BLaER1 (cell line): ENCODE data around the gene CEMIP2.
A peak's percentile ranks its signal among the peaks of the same experiment; 100 is the strongest.
"Not testable (repeated sequence)": the region's sequence is repeated elsewhere in the genome, so short reads cannot be mapped to it uniquely, and the experiment has no call there.

ENCODE experiments used
- H3K27ac ChIP-seq: shearing (Covaris generic); formaldehyde crosslinking; 2 replicates; pipeline ENCODE4 v1.8.1; 2022
- H3K27me3 ChIP-seq: shearing (Covaris generic); formaldehyde crosslinking; 2 replicates; pipeline ENCODE4 v1.8.1; 2022
- H3K36me3 ChIP-seq: shearing (Covaris generic); formaldehyde crosslinking; 2 replicates; pipeline ENCODE4 v1.8.1; 2022
- H3K4me1 ChIP-seq: shearing (Covaris generic); formaldehyde crosslinking; 2 replicates; pipeline ENCODE4 v1.8.1; 2022
- H3K4me2 ChIP-seq: shearing (Covaris generic); formaldehyde crosslinking; 2 replicates; pipeline ENCODE4 v1.8.1; 2022
- H3K4me3 ChIP-seq: shearing (Covaris generic); formaldehyde crosslinking; 2 replicates; pipeline ENCODE4 v1.8.1; 2022
- H3K9ac ChIP-seq: shearing (Covaris generic); formaldehyde crosslinking; 2 replicates; pipeline ENCODE4 v1.8.1; 2022
- H3K9me3 ChIP-seq: shearing (Covaris generic); formaldehyde crosslinking; 2 replicates; pipeline ENCODE4 v1.8.1; 2022
- H4K20me1 ChIP-seq: shearing (Covaris generic); formaldehyde crosslinking; 2 replicates; pipeline ENCODE4 v1.8.1; 2022
- Cebpa-rat ChIP-seq: shearing (Covaris generic); IDR thresholded peaks from 2 replicates; pipeline ENCODE4 v1.8.1; 2022

CEMIP2 gene, protein sequence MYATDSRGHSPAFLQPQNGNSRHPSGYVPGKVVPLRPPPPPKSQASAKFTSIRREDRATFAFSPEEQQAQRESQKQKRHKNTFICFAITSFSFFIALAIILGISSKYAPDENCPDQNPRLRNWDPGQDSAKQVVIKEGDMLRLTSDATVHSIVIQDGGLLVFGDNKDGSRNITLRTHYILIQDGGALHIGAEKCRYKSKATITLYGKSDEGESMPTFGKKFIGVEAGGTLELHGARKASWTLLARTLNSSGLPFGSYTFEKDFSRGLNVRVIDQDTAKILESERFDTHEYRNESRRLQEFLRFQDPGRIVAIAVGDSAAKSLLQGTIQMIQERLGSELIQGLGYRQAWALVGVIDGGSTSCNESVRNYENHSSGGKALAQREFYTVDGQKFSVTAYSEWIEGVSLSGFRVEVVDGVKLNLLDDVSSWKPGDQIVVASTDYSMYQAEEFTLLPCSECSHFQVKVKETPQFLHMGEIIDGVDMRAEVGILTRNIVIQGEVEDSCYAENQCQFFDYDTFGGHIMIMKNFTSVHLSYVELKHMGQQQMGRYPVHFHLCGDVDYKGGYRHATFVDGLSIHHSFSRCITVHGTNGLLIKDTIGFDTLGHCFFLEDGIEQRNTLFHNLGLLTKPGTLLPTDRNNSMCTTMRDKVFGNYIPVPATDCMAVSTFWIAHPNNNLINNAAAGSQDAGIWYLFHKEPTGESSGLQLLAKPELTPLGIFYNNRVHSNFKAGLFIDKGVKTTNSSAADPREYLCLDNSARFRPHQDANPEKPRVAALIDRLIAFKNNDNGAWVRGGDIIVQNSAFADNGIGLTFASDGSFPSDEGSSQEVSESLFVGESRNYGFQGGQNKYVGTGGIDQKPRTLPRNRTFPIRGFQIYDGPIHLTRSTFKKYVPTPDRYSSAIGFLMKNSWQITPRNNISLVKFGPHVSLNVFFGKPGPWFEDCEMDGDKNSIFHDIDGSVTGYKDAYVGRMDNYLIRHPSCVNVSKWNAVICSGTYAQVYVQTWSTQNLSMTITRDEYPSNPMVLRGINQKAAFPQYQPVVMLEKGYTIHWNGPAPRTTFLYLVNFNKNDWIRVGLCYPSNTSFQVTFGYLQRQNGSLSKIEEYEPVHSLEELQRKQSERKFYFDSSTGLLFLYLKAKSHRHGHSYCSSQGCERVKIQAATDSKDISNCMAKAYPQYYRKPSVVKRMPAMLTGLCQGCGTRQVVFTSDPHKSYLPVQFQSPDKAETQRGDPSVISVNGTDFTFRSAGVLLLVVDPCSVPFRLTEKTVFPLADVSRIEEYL (N-terminal part only)

DNA sequence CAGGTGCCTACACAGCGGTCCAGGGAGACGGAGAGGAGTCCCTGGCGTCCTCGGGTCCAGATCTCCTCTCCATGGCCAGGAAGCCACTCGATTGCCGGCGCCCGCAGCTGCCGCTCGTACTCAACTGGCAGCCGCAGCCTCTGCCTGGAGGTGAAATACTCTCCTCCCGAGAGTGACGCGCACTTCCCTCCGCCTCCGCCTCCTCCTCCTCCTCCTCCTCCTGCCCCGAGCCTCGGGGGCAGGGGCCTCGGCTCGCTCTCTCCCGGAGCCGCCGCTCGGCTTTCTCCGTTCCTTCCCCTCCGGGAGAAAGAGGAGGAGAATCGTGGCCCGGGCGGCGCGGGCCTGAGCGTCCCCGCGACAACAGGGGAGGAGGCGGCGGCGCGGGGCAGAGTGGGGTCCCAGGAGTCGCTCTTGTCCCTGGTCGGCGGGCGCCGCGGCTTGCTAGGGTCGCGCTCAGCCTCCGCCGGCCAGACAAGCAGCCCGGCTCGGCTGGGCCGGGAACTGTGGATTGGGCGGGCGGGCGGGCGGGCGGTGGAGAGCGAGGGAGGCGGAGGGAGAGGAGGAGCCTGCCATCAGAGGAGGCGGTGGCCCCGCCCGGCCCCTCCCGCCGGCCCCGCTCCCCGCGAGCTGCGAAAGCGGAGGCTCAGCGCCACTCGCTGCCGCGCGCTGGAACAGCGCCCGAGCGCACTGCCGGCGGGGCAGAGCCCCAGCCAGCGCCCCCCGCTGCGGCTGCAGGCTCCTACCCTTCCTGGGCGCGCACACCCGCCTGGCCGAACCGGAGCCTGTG, at the start of gene CEMIP2:
CEMIP2 (minus strand) TSS at position 126 of the 787 bp plus-strand sequence. CDS start 18,140 bp downstream, outside the sequence.
- Histone ChIP-seq H3K36me3 (no peaks in the 10 kb centered on the region), H3K4me3 (peak within 1 kb of the TSS; percentile 78), H4K20me1 (peaks cover 47% of the 10 kb centered on the region), H3K27me3 (no peaks in the 10 kb centered on the region), H3K27ac (peak within 1 kb of the TSS; percentile 89), H3K4me1 (peaks cover 48% of the 10 kb centered on the region), H3K9me3 (no peaks in the 10 kb centered on the region), H3K4me2 (peak within 1 kb of the TSS; percentile 99), H3K9ac (peak within 1 kb of the TSS; percentile 85)
- TF ChIP-seq Cebpa-rat = no peak

DNA sequence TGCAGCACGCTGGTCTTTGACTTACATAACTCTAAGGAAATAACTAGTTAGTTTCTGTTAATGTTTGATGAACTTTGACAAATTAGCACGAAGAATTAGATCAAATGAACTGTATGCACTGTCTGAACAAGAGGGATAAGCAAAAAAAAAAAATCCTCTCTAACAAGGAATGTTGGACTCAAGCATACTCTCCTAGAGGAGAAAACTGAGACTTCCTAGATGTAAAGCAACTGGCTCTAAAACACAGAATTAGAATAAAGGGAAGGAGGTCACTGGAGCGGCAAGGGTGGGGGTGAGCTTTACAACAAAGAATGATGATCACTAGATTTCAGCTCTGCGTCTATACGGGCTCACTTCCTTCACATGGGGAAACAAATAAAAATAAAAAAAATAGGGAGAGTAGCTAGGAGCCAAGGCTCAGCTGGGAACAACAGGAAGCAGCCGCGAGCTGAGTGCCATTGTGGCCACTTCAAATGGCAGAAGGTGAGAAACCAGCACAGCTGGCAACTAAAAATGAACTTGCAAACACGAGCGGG, 48.7 kb upstream of the CEMIP2 start:
- no peak for TF ChIP-seq Cebpa-rat
- Histone ChIP-seq H3K4me1 (peaks cover 24% of the 10 kb centered on the region), H3K36me3 (no peaks in the 10 kb centered on the region), H3K4me3 (no peak overlapping the region), H3K9me3 (no peaks in the 10 kb centered on the region), H3K27ac (no peak overlapping the region), H4K20me1 (no peaks in the 10 kb centered on the region), H3K27me3 (no peaks in the 10 kb centered on the region), H3K9ac (no peak overlapping the region), H3K4me2 (peak overlapping the region; percentile 50)

DNA sequence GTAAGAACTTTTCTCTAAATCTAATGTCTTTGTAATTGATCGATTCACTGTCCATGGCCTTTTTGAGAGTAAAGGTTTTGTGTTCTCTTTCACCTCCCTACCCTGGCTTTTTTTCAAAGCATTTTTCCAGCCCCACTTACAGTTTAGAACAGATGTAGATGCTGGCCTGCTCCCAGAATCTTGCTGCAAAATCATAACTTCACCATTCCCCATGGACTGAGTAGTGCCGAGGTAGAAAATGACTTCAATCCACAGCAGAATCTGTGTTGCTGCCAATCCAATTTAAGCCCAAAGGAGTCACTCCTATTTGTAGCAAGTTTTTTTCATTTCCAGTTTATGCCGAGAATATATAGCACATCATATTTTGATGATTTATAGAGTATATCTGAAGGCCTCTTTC, 46.5 kb upstream of the CEMIP2 start:
- Histone ChIP-seq H3K36me3 (no peaks in the 10 kb centered on the region), H3K4me1 (peaks cover 27% of the 10 kb centered on the region), H4K20me1 (no peaks in the 10 kb centered on the region), H3K4me3 (no peak overlapping the region), H3K9ac (no peak overlapping the region), H3K27me3 (no peaks in the 10 kb centered on the region), H3K4me2 (no peak overlapping the region), H3K27ac (no peak overlapping the region), H3K9me3 (no peaks in the 10 kb centered on the region)
- TF ChIP-seq Cebpa-rat = no peak

- Histone ChIP-seq H3K27ac (no peak overlapping the region), H3K27me3 (no peaks in the 10 kb centered on the region), H3K4me2 (no peak overlapping the region), H3K4me3 (no peak overlapping the region), H3K9me3 (no peaks in the 10 kb centered on the region), H3K4me1 (peaks cover 27% of the 10 kb centered on the region), H3K36me3 (no peaks in the 10 kb centered on the region), H4K20me1 (no peaks in the 10 kb centered on the region), H3K9ac (no peak overlapping the region)
- no peak for TF ChIP-seq Cebpa-rat
Measured at GRCh38 chr9:71814226-71814625, 45.9 kb upstream of the CEMIP2 start.

GRCh38 chr9:71812385-71812784, 44.1 kb upstream of the CEMIP2 start:
- H3K9me3 ChIP-seq = no peaks in the 10 kb centered on the region
- H3K4me3 ChIP-seq = no peak overlapping the region
- no peak for TF ChIP-seq Cebpa-rat
- no peaks in the 10 kb centered on the region for H3K36me3 ChIP-seq
- no peaks in the 10 kb centered on the region for H4K20me1 ChIP-seq
- peak overlapping the region; percentile 67 for H3K4me2 ChIP-seq
- peak overlapping the region; percentile 8; the same call in 1 of the 2 replicates for H3K9ac ChIP-seq
- no peaks in the 10 kb centered on the region for H3K27me3 ChIP-seq
- H3K4me1 ChIP-seq = peaks cover 24% of the 10 kb centered on the region
- peak overlapping the region; percentile 33 for H3K27ac ChIP-seq

DNA sequence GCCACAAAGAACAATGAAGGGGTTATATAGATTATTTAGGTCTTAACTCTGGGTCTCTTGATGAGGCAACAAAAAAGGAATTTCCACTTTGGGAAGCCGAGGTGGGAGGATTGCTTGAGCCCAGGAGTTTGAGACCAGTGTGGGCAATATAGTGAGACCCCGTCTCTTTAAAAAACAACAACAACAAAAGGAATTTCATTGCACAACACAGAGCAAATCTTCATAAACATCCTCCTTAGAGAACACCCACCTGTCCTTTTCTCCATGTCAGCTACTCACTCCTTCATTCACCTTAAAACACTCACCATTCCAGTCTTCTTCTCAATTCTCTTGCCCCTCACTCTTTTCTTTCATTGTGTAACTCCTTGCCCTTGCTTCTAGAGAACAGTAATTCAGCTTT, 39.8 kb upstream of the CEMIP2 start:
- TF ChIP-seq Cebpa-rat = no peak
- Histone ChIP-seq H3K4me1 (peaks cover 23% of the 10 kb centered on the region), H3K9ac (no peak overlapping the region), H3K4me3 (no peak overlapping the region), H3K27ac (no peak overlapping the region), H4K20me1 (no peaks in the 10 kb centered on the region), H3K36me3 (no peaks in the 10 kb centered on the region), H3K27me3 (no peaks in the 10 kb centered on the region), H3K4me2 (no peak overlapping the region), H3K9me3 (no peaks in the 10 kb centered on the region)

DNA sequence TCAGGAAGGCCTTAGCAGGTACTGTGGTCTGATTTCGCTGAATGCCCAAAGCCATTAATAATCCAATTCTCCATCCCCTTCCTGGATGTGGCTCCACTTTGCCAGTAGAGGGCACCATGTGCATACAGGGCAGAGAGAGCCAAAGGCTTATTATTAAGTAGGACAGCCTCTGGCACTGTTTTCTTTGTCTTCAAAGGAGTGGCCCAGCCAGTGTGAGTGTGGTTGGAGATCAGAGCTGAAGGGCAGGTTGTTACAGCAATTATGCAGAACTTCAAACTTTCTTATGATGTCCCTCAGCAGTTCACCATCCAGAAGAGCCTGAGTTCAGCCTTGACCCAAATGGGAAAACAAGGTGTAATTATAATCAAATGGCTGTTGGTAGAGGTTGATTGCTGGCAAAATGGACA, 38.6 kb upstream of the CEMIP2 start:
- H3K27me3 ChIP-seq = no peaks in the 10 kb centered on the region
- H3K27ac ChIP-seq = peak overlapping the region; percentile 5; the same call in 1 of the 2 replicates
- H3K4me2 ChIP-seq = peak overlapping the region; percentile 34; the same call in 1 of the 2 replicates
- TF ChIP-seq Cebpa-rat = no peak
- peaks cover 11% of the 10 kb centered on the region for H3K9me3 ChIP-seq
- H4K20me1 ChIP-seq = no peaks in the 10 kb centered on the region
- no peak overlapping the region for H3K9ac ChIP-seq
- no peak overlapping the region for H3K4me3 ChIP-seq
- no peaks in the 10 kb centered on the region for H3K36me3 ChIP-seq
- peaks cover 14% of the 10 kb centered on the region for H3K4me1 ChIP-seq

DNA sequence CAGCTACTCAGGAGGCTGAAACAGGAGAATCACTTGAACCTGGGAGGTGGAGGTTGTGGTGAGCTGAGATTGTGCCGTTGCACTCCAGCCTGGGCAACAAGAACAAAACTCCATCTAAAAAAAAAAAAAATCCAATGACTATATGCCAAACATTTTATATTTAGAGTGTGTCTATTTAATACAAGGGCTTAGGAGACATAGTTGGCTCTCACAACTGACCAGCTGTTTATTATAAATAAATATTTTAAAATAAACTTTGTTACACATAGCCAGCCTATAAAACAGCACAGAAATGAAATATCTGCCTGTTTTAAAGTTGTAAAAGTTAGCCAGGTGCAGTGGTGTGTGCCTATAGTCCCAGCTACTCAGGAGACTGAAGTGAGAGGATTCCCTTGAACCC, 36.8 kb upstream of the CEMIP2 start:
- not testable (repeated sequence) for H3K9ac ChIP-seq, H4K20me1 ChIP-seq, H3K4me3 ChIP-seq, H3K27me3 ChIP-seq, H3K4me2 ChIP-seq, H3K36me3 ChIP-seq, H3K27ac ChIP-seq
- Histone ChIP-seq H3K4me1 (peaks cover 11% of the 10 kb centered on the region), H3K9me3 (peaks cover 14% of the 10 kb centered on the region)

GRCh38 chr9:71801826-71802225, 33.5 kb upstream of the CEMIP2 start:
- Histone ChIP-seq H4K20me1 (no peaks in the 10 kb centered on the region), H3K9me3 (peaks cover 14% of the 10 kb centered on the region), H3K36me3 (no peaks in the 10 kb centered on the region), H3K27ac (no peak overlapping the region), H3K9ac (no peak overlapping the region), H3K27me3 (no peaks in the 10 kb centered on the region), H3K4me1 (peaks cover 20% of the 10 kb centered on the region), H3K4me3 (no peak overlapping the region), H3K4me2 (no peak overlapping the region)
- TF ChIP-seq Cebpa-rat = no peak
